CD1c-positive myeloid dendritic cell (primary cell): Measurements from ENCODE around the gene APMAP.
"Not testable (repeated sequence)": the region's sequence is repeated elsewhere in the genome, so short reads cannot be mapped to it uniquely, and the experiment has no call there.

Source experiments
- DNase-seq: peaks from one replicate; pipeline ENCODE4 v3.0.0-alpha.2; 2016; ENCODE audit errors: extremely low spot score

The APMAP gene

DNA sequence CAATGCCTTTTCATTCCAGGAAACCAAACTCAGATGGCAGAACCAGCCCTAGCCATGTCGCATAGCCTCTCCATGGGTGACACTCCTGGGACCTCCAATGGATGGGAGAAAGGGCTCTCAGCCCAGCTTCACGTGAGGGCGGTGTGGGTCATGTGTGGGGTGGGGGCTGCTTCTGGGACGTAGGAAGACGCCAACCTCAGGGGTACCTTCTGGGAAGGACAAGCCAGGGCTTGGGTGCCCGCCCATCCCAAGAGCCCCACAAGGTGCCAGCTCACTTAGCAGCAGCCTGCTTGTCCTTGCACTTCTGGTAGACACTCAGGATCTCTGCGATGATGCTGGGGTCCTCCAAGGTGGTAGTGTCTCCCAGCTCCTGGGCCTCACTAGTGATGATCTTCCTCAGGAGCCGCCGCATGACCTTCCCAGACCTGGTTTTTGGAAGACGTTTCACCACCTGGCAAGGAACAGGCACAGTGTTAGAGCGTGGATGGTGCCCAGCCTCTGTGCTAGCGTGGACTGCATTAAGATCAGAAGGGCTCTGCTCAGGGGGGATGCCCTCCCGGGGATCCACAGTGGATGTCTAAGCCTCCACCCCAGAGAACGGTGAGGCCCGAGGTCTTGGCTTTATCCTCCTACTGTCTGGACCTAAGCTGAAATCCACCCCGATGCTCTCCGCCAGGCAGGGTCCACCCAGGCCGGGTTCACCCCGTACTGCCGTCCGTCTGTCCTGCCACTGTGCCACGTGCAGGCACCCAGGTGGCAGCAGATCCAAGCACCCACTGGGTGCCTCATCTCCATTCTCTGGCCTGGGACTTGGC, 15.1 kb upstream of the APMAP start:
- DNase-seq: no peak

DNA sequence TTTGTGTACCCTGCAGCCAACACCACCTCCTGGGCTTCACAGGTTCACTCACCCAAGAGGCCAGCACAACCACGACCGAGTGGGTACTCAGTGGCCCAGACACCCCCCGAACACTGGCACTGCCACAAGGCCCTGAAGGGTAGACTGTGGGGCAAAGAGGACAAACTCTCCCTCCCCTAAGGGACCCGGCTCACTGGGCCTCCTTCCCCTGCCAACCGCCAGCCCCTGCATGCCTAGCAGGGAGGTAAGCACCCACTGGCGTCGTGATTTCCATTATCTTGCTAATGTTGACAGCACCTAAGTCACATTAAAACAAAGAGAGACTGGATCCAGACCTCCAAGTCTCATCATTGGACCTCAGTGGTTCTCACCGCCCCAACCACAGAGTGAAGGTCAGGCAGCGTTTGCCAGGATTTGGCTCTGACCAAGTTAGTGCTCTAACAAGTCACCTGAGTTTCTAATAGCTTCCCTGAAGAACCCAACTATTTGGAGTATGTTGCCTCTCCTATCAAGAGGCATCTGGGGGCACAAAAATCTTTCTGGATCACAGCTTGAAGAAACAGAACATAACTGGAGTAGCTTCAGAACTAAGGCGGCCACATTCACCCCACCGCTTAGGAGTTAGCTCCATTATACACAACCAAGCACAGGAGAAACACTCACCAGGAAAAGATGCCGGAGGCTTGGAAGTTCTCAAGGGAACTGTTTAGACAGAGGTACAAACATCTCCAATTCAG, 14.0 kb upstream of the APMAP start:
- DNase-seq: no peak

DNA sequence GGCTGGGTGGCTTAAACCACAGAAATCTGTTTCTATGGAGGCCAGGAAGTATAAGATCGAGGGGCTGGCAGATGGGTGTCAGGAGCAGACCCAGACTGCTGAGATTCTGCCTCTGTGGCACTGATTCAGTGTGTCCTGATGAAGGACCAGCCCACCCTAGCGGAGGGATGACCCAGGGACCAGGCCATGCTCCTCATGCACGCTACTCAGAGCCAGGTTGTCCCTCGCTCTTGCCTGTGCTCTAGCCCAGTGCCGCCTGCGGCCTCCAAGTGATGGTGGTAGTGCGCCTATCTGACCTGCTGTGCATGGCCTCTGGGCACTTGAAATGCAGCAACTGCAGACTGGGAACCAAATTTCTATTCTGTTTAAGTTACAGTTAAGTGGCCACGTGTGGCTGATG, 13.1 kb upstream of the APMAP start:
- no peak for DNase-seq

DNA sequence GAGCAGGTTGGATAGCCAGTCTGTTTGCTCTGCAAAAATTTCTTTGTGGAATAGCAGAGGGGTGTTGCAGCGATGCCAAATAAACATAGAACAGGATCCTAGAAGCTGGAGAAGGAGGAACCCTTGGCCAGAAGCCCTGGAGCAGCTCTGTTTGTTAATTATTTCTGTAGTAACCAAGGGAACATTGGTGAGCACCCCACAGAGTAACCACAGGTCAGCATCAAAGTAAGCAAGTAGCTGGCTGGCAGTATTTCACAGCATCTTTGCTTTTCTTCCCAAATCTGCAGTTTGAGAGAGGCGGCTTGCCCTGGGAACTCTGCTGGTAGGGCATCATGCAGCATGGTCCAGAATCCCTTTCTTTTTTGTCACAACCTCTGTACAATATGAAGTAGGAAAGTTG, 12.7 kb upstream of the APMAP start:
- DNase-seq: no peak

DNA sequence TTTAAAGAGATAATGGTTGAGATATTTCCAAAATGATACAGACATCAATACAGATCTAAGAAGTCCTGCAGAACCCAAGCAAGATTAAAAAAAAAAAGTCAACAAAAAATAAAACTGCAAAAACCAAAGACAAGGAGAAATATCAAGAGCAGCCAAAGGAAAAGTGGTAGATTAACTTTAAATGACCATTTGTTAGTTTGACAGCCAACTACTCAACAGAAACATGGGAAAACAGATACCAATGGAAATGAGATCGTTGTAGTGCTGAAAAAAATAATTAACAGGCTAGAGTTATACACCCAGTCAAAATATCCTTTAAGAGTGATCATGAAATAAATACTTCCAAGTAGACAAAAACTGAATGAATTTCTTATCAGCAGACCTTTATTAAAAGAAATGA, 10.5 kb upstream of the APMAP start:
- DNase-seq: no peak

DNA sequence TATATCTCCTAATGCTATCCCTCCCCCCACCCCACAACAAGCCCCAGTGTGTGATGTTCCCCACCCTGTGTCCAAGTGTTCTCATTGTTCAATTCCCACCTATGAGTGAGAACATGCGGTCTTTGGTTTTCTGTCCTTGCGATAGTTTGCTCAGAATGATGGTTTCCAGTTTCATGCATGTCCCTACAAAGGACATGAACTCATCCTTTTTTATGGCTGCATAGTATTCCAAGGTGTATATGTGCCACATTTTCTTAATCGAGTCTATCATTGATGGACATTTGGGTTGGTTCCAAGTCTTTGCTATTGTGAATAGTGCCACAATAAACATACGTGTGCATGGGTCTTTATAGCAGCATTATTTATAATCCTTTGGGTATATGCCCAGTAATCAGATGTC, 8.8 kb upstream of the APMAP start:
- not testable (repeated sequence) for DNase-seq

DNA sequence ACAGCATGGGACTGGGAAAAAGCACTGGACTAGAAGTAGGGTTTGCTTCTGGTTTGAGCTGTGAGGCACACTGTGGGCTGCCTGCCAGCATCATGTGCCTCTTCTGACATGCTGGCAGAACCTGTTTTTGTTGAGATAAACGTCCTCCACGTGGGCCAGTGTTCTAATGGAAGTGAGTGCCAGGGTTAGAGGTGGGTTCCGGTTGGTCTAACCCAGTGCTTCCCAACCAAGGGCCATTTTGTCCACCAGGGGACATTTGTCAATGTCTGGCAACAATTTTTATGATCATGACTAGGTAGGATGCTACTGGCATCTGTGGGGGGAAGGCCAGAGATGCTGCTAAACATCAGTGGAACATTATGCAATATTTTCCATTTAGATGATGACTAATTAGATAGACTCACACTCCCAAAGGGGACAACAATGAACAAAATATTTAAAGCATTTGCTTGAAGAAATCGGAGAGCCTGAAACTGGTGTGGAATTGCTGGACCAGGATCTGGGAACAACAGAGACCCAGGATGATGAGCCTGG, 7.8 kb upstream of the APMAP start:
- no peak for DNase-seq

DNA sequence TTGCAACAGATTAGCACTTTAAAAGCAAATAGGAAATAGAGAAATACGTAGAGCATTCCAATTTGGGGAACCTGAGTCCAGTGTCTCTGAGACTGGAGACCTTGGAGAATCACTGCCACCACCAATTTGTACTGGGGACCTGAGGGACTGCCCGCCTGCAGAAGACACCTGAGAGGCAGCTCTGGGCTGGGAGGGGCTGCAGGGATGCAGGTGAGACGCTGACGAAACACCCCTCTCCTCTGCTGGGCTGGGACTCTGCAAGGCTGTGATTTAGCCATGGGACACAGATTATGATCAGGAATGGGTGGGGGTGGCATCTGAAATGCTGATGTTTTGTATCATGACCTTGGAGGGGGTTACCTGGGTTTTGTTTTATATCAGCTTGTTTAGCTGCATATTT, 7.0 kb upstream of the APMAP start:
- DNase-seq: no peak

DNA sequence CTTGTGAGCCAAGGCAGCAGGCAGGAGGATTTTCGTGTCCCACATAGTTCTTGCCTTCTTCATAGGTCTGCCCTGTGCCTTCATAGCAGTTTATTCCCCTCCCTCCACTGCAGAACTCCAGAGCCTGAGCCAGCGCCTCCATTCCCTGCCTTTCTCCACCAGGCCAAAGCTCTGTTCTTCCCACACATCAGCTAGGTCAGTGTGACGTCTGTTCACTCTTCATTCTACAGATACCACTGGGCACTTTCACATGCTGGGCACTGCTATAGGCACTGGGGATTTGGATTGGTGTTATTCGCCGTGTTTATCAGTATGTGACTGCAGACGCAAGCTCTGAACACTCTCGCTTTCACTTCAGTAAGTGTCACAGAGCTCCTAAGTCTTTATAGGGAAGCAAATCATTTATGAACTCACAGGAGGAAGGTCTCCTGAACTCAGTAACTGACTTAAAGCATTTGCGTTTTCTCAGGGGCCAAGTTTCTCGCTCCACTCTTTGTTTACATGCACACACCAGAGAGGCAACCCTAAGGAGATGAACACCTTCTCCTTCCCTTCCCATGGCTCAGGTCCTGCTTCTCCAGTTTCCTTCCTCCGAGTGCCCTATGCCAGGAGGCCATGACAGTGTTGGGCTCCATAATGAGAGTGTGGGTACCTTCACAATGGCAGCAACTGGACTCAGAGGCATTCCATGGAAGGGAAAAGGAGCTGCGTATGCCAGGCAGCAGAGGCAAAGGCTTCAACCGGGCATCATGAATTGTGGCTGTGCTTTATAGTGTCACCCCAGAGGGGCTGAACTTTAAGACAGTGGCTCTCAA, 6.3 kb upstream of the APMAP start:
- no peak for DNase-seq

DNA sequence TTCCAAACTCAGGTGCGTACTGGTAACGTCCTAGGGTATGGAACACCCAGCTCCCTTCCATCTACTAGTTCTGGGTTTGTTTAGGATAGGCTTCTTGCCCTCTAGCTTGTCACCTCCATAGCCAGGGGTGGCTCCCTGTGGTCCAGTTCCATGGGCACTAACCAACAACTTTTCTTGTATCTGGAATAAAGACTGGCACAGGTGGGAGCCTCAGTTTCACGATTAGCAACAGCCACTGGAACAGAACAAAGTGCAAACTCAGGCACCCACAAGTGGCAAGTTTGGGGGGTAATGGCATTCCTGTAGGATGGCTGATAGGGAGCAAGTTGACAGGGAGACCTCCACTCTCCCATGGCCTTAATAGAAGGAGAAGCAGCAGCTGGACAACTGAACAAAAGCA, 5.6 kb upstream of the APMAP start:
- DNase-seq: no peak

DNA sequence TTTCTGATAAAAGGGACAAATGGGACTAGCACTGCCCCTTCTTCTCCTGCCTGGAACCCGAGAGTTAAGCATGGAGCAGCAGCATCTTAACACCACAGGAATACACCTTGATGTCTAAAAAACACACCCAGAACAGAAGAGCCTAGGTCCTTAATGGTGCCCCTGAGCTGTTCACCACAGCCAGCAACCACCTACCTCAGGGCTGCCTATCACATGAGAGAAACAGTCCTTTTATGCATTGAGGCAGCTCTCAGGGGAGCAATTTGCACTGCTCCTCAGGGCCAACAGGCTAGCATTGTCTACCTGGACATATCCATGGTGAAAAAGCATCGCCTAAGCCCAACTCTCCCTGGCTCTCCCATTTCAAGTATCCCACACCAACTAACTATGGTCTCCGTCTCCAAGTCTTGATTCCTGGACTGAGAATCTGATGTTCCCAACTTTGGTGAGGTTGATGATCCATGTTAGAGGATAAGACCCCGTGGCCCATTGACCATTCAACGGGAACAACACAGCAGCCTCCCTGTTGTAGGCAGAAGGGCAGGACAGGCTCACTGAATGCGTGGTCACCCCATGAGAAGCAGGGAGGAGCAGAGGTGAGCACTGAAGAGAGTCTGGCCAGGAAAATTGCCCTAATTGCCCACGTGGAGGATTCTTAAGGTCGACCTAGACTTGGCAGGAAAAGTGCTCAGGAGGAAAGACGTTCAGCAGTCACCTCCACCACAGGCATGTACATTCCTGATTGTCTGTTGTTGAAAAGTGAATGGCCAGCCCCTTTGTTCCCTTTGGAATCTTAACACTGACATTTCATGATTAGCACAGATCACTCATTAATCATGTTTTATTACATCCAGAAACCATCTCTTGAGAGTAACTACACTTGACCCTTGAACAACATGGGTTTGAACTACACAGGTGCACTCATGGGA, 4.2 kb upstream of the APMAP start:
- no peak for DNase-seq

DNA sequence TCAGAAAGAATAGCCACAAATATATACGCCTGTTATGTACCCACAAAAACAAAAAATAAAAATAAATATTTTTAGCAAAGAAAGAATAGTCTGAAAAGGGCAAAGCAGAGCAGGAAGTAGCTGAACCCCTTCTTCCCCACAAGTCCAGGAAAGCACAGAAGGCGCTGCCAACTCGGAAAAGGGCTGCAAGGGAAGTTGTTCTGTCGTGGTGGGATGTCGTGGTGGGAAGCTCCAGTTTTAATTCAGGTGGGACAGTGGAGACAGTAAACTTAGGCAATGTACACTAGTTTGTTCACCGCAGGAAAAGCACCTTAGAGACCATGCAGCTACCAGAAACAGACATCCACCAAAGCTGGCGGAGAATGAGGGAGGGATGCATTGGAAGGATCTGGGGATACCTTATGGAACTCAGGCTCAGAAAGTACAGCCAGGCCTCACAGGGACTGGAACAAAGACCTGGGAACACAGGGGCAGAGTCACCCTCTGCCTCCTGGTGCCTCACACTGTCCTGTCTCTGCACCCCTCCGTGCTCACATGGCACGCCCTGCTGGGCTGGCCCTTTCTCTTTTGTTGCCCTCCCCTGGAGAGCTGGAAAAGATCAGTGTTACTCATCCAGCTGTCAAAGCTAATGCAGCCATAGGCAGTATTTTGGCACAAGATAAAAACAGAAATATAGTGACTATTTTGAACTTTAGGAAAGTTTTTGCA, 3.3 kb upstream of the APMAP start:
- no peak for DNase-seq

DNA sequence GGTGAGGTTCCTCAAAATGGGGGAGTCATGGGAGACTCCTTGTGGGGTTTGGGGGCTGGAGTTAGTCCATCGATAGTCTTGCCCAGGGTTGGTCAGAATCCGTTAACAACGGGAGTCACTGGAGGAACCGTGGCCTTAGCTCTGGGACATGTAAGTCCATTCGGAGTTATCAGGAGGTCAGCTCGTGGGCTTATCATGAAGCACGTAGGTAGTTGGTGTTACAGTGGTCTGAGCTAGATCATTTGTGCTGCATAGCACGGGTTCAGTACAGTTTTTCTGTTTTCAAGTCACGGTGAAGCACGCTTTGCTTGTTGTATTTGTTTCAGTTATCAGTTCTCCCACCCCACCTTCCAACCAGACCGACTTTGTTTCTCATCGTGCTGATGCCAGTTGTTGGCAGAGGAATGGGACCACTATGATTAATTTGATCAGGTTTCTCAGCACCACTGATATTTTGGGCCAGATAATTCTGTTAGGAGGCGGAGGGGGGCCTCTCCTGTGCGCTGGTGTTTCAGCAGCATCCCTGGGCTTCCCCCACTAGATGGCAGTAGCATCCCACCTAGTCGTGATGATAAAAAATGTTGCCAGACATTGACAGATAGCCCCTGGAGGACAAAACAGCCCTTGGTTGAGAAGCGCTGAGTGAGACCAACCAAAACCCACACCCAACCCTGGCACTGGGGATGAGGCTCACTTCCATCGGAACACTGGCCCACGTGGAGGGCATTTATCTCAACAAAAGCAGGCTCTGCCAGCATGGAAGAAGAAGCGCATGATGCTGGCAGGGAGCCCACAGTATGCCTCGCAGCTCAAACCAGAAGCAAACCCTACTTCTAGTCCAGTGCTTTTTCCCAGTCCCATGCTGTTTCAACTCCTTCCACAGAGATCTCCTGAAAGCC, 2.2 kb upstream of the APMAP start:
- peak; percentile 86 for DNase-seq

DNA sequence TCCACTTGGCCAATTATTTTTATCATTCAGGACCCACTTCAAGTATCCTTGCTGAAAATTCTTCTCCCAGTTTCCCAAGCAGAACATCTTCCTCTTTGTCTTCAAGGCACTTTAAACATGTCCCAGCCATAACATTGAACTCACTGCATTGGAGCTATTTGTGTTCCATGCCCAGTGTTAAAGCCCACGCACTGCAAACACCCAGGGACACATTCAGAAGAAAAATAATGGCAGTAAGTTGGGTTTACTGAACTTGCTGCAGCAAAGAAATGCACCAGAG, 1.6 kb upstream of the APMAP start:
- DNase-seq: no peak

DNA sequence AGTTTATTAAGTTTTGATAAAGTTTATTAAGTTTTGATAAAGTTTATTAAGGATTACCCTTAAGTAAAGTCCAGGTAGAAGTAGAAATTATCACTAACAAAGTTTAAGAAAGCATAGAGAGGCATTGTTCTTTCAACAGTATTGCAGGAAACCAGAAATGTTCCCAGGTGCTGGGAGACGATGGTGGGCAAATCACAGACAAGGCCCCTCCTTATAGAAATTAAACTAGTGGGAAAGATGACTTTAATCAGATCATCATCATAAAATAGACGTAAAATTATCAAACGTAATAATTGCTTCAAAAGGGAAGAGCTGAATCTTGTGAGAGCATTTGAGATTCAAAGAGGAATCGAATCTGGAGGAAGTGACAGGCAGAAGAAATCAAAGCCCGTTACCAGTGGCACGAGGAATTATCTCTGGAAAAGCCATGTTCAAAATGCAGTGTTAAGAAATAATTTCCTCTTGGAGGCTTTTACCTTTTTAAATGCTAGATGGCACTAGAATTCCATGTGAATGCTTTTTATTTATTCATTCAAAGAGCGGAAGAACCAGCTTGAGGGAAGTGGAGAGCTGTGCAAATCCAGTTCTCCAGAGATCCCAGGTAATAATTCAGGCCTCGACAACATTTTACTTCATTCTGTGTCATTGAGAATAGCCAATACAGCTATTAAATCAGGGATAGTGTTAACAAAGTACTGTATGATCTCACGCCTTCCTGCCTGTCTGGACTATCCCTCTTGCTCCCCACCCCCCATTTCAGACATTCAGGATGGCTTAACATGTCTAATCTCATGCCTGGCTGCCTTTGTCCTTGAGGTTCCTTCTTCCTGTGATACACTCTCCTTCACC, 1.0 kb upstream of the APMAP start:
- DNase-seq: peak; percentile 41

DNA sequence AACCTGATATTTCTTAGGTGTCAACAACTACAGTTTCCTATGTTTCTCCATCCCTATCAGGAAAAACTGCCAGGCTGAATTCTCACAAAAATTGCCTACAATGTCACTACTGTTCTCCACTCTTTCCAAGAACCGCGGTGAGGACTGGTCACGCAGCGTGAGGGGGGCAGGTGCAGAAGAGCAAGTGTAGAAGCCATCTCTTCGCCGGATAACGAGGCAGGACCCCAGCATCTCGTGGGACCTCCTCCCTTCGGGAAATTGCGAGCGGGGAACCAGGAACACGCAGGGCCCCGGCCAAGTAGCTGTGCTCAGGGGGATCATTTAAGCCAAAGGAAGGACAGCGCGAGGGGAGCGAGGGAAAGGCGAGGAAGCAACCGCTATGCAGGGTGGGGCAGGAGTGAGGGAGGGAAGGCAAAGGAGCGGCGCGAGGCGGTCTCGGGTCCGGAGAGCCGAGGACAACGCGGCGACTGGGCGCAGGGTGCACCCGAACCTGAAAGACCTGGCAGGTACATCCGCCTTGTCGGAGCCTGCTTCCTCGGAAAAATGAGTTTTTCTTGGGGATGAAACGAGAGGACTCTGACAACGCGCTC, 559 bp downstream of the APMAP start:
- DNase-seq: no peak

DNA sequence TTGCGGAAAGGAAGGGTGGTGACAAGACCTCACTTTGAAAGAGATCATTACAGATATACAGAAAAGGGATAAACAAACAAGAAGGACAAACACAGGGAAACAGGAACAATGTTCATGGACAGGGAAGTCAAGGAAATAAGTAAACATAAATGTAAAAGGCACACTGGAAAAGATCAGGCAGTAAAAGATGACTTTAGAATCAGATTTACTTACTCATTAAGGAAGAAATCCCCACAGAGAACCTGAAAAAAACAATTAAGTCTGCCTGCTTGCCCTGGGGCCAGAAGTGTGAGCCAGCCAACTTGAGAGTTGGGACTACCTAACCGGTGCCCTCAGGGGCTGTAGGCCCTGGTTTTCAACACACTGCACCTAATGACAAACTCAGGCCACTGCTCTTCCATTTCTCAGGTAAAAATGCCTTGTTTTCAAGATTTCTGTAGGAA, 1.7 kb downstream of the APMAP start:
- DNase-seq: no peak

DNA sequence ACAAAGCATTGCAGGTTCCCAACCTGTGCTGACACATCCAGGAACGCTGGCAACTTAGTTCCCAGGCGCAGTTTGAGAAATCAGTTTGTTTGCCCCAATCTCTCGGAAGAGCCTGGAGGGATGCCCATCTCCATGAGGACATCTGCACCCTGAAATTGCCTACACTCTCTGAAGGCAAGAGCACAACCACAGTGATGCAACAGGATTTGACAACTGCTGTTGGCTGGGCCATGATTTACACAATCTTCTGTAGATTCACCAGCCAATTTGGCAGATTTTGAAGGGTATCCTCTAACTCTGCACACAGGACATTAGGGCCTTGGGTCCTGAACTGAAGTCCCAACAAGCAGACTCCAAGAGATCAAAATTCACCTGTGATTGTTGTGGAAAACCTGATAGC, 3.4 kb downstream of the APMAP start:
- no peak for DNase-seq
